NCI-H748 treated with DMSO at 0.1 percent for 48 hours (cell line): Measurements from ENCODE around the gene SPOUT1.
A peak's percentile ranks its signal among the peaks of the same experiment; 100 is the strongest.
"Not testable (repeated sequence)": the region's sequence is repeated elsewhere in the genome, so short reads cannot be mapped to it uniquely, and the experiment has no call there.

ENCODE experiments used
- DNase-seq: peaks from one replicate; lab custom pipeline; 2025; lab: John Stamatoyannopoulos, UW

SPOUT1 gene

GRCh38 chr9:128829477-128830251, at the start of gene SPOUT1:
Gene SPOUT1, minus strand, starts transcription at chr9:128829794. Its CDS starts 14 bp downstream, at chr9:128829780.
- DNase-seq = peak; percentile 94

GRCh38 chr9:128877852-128878251, 48.3 kb upstream of the SPOUT1 start:
- no peak for DNase-seq

- DNase-seq = not testable (repeated sequence)
These were observed 41.3 kb upstream of the SPOUT1 start for GRCh38 chr9:128870941-128871265.

- no peak for DNase-seq
These were observed 40.7 kb upstream of the SPOUT1 start for GRCh38 chr9:128870128-128870940.

- DNase-seq = peak; percentile 30
These were observed 34.1 kb upstream of the SPOUT1 start for GRCh38 chr9:128863647-128864046.

GRCh38 chr9:128862401-128862851, 32.8 kb upstream of the SPOUT1 start:
- DNase-seq = no peak

GRCh38 chr9:128861501-128861900, 31.9 kb upstream of the SPOUT1 start:
- no peak for DNase-seq

- no peak for DNase-seq
These were observed 31.3 kb upstream of the SPOUT1 start for GRCh38 chr9:128860937-128861336.

GRCh38 chr9:128858476-128858875, 28.9 kb upstream of the SPOUT1 start:
- not testable (repeated sequence) for DNase-seq

GRCh38 chr9:128854454-128854853, 24.9 kb upstream of the SPOUT1 start:
- DNase-seq = not testable (repeated sequence)

- not testable (repeated sequence) for DNase-seq
These were observed 23.1 kb upstream of the SPOUT1 start for GRCh38 chr9:128852646-128853045.

- DNase-seq = not testable (repeated sequence)
These were observed 22.4 kb upstream of the SPOUT1 start for GRCh38 chr9:128851779-128852600.

- not testable (repeated sequence) for DNase-seq
These were observed 21.4 kb upstream of the SPOUT1 start for GRCh38 chr9:128851024-128851423.

- DNase-seq = no peak
These were observed 18.2 kb upstream of the SPOUT1 start for GRCh38 chr9:128847803-128848202.

GRCh38 chr9:128846680-128847030, 17.1 kb upstream of the SPOUT1 start:
- DNase-seq = no peak

GRCh38 chr9:128845186-128845931, 15.8 kb upstream of the SPOUT1 start:
- no peak for DNase-seq

GRCh38 chr9:128843171-128843570, 13.6 kb upstream of the SPOUT1 start:
- not testable (repeated sequence) for DNase-seq

- no peak for DNase-seq
These were observed 12.3 kb upstream of the SPOUT1 start for GRCh38 chr9:128841694-128842492.

- DNase-seq = no peak
These were observed 10.9 kb upstream of the SPOUT1 start for GRCh38 chr9:128840524-128840923.

- no peak for DNase-seq
These were observed 8.7 kb upstream of the SPOUT1 start for GRCh38 chr9:128838338-128838737.
